OCI-LY3 (cell line): ENCODE results near the gene LEPROT.

ENCODE experiments used
- EZH2phosphoT487 ChIP-seq: fragments of 200-600 bp; shearing (Covaris generic); IDR thresholded peaks from 2 replicates; pipeline ENCODE4 v1.6.1; 2018; ENCODE audit warnings: antibody characterized with exemption, mixed run types, low read depth
- TF ChIP-seq, protein P1 (sequence below): fragments of 200-600, 300-600 bp; sonication (generic); IDR thresholded peaks from 2 replicates; pipeline ENCODE4 v1.5.1; 2014; ENCODE audit warnings: antibody characterized with exemption, low read length, low read depth

DNA sequence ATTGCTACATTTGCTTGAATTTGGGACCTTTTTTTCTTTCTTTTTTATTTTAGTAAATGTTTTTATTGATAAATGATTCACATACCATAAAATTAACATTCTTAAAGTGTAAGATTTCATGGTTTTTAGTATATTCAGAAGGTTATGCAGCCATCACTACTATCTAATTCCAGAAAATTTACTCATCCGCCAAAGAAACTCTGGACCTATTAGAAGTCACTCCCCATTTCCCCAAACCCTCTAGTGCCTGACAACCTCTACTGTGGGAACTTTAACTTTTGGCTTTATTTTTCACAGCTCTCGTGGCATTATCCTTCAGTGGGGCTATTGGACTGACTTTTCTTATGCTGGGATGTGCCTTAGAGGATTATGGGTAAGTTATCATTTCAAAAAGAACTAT lies 4.5 kb downstream of the LEPROT start:
- TF ChIP-seq, protein P1, sequence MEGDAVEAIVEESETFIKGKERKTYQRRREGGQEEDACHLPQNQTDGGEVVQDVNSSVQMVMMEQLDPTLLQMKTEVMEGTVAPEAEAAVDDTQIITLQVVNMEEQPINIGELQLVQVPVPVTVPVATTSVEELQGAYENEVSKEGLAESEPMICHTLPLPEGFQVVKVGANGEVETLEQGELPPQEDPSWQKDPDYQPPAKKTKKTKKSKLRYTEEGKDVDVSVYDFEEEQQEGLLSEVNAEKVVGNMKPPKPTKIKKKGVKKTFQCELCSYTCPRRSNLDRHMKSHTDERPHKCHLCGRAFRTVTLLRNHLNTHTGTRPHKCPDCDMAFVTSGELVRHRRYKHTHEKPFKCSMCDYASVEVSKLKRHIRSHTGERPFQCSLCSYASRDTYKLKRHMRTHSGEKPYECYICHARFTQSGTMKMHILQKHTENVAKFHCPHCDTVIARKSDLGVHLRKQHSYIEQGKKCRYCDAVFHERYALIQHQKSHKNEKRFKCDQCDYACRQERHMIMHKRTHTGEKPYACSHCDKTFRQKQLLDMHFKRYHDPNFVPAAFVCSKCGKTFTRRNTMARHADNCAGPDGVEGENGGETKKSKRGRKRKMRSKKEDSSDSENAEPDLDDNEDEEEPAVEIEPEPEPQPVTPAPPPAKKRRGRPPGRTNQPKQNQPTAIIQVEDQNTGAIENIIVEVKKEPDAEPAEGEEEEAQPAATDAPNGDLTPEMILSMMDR, result no peak
- no peak for TF ChIP-seq EZH2phosphoT487
